HG03469 (cell line): Measurements from ENCODE around the gene IKZF4.
"Not testable (repeated sequence)": the region's sequence is repeated elsewhere in the genome, so short reads cannot be mapped to it uniquely, and the experiment has no call there.

Experiments
- ATAC-seq: cut with Tn5 transposase; IDR thresholded peaks from one replicate; pipeline ENCODE4 v1.9.1; 2021; ENCODE audit warnings: mild to moderate bottlenecking, moderate library complexity, moderate number of reproducible peaks; ENCODE audit not compliant: unreplicated experiment

Gene IKZF4

GRCh38 chr12:56037161-56037560, 16.3 kb downstream of the IKZF4 start:
- ATAC-seq: no peak

- ATAC-seq: no peak
Measured at GRCh38 chr12:56038022-56038655, 17.3 kb downstream of the IKZF4 start.

- no peak for ATAC-seq
Measured at GRCh38 chr12:56040151-56040550, 19.3 kb downstream of the IKZF4 start.

GRCh38 chr12:56040963-56041551, 20.2 kb downstream of the IKZF4 start:
- ATAC-seq: no peak

- peak; percentile 73 for ATAC-seq
Measured at GRCh38 chr12:56041552-56042429, 20.9 kb downstream of the IKZF4 start, which contains the start of gene RPS26. Gene RPS26, plus strand, starts transcription at chr12:56041918. Its CDS starts 249 bp downstream, at chr12:56042167.

GRCh38 chr12:56042430-56042813, 21.6 kb downstream of the IKZF4 start:
- not testable (repeated sequence) for ATAC-seq

- ATAC-seq: no peak
Measured at GRCh38 chr12:56042843-56043242, 22.0 kb downstream of the IKZF4 start.

GRCh38 chr12:56046027-56046780, 25.4 kb downstream of the IKZF4 start:
- no peak for ATAC-seq

- no peak for ATAC-seq
Measured at GRCh38 chr12:56053407-56053893, 32.6 kb downstream of the IKZF4 start.

GRCh38 chr12:56059964-56060363, 39.1 kb downstream of the IKZF4 start:
- not testable (repeated sequence) for ATAC-seq

GRCh38 chr12:56061982-56062381, 41.1 kb downstream of the IKZF4 start:
- ATAC-seq: no peak

GRCh38 chr12:56062996-56063395, 42.2 kb downstream of the IKZF4 start:
- ATAC-seq: no peak

- ATAC-seq: no peak
Measured at GRCh38 chr12:56071648-56072047, 50.8 kb downstream of the IKZF4 start.

- no peak for ATAC-seq
Measured at GRCh38 chr12:56074396-56074795, 53.6 kb downstream of the IKZF4 start.

GRCh38 chr12:56077966-56078365, 57.1 kb downstream of the IKZF4 start:
- ATAC-seq: not testable (repeated sequence)

- ATAC-seq: no peak
Measured at GRCh38 chr12:56078427-56078826, 57.6 kb downstream of the IKZF4 start.

GRCh38 chr12:56078931-56079722, 58.3 kb downstream of the IKZF4 start:
- no peak for ATAC-seq

GRCh38 chr12:56079723-56080555, 59.1 kb downstream of the IKZF4 start, which contains the start of gene ERBB3:
Gene ERBB3, plus strand, starts transcription at chr12:56080165. Its CDS starts 136 bp downstream, at chr12:56080301.
- no peak for ATAC-seq

GRCh38 chr12:56080556-56081138, 59.8 kb downstream of the IKZF4 start:
- no peak for ATAC-seq
